Islet of Langerhans (tissue), 1 donor: ENCODE results near the gene NDUFA13.

ENCODE experiments used
- FAIRE-seq: peaks from one replicate; lab custom pipeline; 2011; peaks lifted over from hg19 to GRCh38; lab: Jason Lieb, UNC

NDUFA13 gene

GRCh38 chr19:19510432-19510831, 5.6 kb upstream of the NDUFA13 start:
- FAIRE-seq = no peak

GRCh38 chr19:19513682-19514081, 2.3 kb upstream of the NDUFA13 start:
- no peak for FAIRE-seq

- FAIRE-seq = no peak
These were observed 1.8 kb upstream of the NDUFA13 start for GRCh38 chr19:19514215-19514657.

- FAIRE-seq = no peak
These were observed 964 bp upstream of the NDUFA13 start, which contains the start of gene TSSK6 for GRCh38 chr19:19514881-19515641. Gene TSSK6 (minus strand): TSS chr19:19515548. CDS start chr19:19515427, 121 bp downstream.

- FAIRE-seq = no peak
These were observed 1.2 kb downstream of the NDUFA13 start for GRCh38 chr19:19517235-19517619.

- FAIRE-seq = no peak
These were observed 5.0 kb downstream of the NDUFA13 start for GRCh38 chr19:19520989-19521388.

GRCh38 chr19:19523177-19523576, 7.2 kb downstream of the NDUFA13 start:
- no peak for FAIRE-seq

- no peak for FAIRE-seq
These were observed 8.0 kb downstream of the NDUFA13 start for GRCh38 chr19:19524053-19524452.

- FAIRE-seq = no peak
These were observed 9.8 kb downstream of the NDUFA13 start for GRCh38 chr19:19525611-19526380.

GRCh38 chr19:19526581-19527370, 10.8 kb downstream of the NDUFA13 start:
- FAIRE-seq = no peak

- FAIRE-seq = no peak
These were observed 11.3 kb downstream of the NDUFA13 start for GRCh38 chr19:19527371-19527656.

GRCh38 chr19:19527674-19528625, 11.9 kb downstream of the NDUFA13 start:
- FAIRE-seq = no peak

GRCh38 chr19:19528721-19529490, 12.9 kb downstream of the NDUFA13 start, which contains the start of gene YJEFN3:
Gene YJEFN3 (plus strand): TSS chr19:19528911. CDS start chr19:19528933, 22 bp downstream.
- FAIRE-seq = no peak

GRCh38 chr19:19529783-19530422, 13.9 kb downstream of the NDUFA13 start:
- no peak for FAIRE-seq

GRCh38 chr19:19530423-19530804, 14.4 kb downstream of the NDUFA13 start:
- FAIRE-seq = no peak

GRCh38 chr19:19530889-19531288, 14.9 kb downstream of the NDUFA13 start:
- no peak for FAIRE-seq

- FAIRE-seq = no peak
These were observed 16.2 kb downstream of the NDUFA13 start for GRCh38 chr19:19531951-19532805.

GRCh38 chr19:19532806-19533701, 17.0 kb downstream of the NDUFA13 start:
- FAIRE-seq = no peak
